GM21423 (cell line): ENCODE measurements around the gene BCCIP.

ENCODE experiments used
- ATAC-seq: cut with Tn5 transposase; IDR thresholded peaks from one replicate; pipeline ENCODE4 v1.9.1; 2021; ENCODE audit warnings: mild to moderate bottlenecking, moderate library complexity; ENCODE audit not compliant: unreplicated experiment

The BCCIP gene

DNA sequence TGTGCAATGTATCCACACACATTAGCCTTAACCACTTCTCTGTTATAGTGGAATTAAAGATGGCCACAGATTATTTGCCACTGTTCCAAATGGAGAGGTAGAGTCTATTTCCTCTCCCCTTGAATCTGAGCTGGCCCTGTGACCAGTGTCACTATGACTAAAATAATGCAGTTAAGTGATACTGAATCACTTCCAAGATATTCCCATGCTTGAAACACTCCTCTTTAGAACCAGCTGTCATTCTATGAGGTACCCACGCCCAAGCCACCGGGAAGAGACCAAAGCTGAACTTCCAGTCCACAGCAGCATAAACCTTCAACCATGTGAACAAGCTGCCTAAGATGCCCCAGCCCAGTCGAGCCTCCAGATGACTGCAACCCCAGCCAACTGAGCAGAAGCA, 59.9 kb downstream of the BCCIP start:
- ATAC-seq, result no peak
